SJCRH30 (cell line): ENCODE measurements around the gene MPDZ. TPM values are rescaled to one million over a fixed set of nuclear protein-coding genes. Genes with fewer than 3 reads are reported as not detected.

Experiments used
- DNase-seq, 2 experiments: peaks; one replicate each; pipeline ENCODE4 v3.0.0-alpha.2; 2015 to 2020
- H3K27ac ChIP-seq: fragments of 250-450 bp; sonication (Bioruptor Pico); 2 replicates; pipeline ENCODE4 v1.5.1; 2020; ENCODE audit warnings: mild to moderate bottlenecking, moderate library complexity
- H3K27me3 ChIP-seq: fragments of 250-450 bp; sonication (Bioruptor Pico); 2 replicates; pipeline ENCODE4 v1.5.1; 2020; ENCODE audit warnings: mild to moderate bottlenecking, moderate library complexity
- H3K36me3 ChIP-seq: fragments of 250-450 bp; sonication (Bioruptor Pico); 2 replicates; pipeline ENCODE4 v1.5.1; 2020; ENCODE audit warnings: mild to moderate bottlenecking, moderate library complexity
- H3K4me1 ChIP-seq: fragments of 250-450 bp; sonication (Bioruptor Pico); 2 replicates; pipeline ENCODE4 v1.5.1; 2020; ENCODE audit warnings: mild to moderate bottlenecking, moderate library complexity
- H3K4me3 ChIP-seq: fragments of 250-450 bp; sonication (Bioruptor Pico); 2 replicates; pipeline ENCODE4 v1.5.1; 2020; ENCODE audit warnings: mild to moderate bottlenecking, moderate library complexity
- H3K9me3 ChIP-seq: fragments of 250-450 bp; sonication (Bioruptor Pico); replicated peaks from 2 replicates; pipeline ENCODE4 v1.5.1; 2020; ENCODE audit warnings: mild to moderate bottlenecking, moderate library complexity
- total RNA-seq: library from RNA; depleted of rRNA; stranded (reverse); fragments of >200 nt; shearing (Covaris generic); gene quantifications from 2 replicates; pipeline ENCODE4 v1.2.3, GENCODE V29; 2014

MPDZ gene
- total RNA-seq, 1 experiment from 2014 or later: 39.6 TPM

DNA sequence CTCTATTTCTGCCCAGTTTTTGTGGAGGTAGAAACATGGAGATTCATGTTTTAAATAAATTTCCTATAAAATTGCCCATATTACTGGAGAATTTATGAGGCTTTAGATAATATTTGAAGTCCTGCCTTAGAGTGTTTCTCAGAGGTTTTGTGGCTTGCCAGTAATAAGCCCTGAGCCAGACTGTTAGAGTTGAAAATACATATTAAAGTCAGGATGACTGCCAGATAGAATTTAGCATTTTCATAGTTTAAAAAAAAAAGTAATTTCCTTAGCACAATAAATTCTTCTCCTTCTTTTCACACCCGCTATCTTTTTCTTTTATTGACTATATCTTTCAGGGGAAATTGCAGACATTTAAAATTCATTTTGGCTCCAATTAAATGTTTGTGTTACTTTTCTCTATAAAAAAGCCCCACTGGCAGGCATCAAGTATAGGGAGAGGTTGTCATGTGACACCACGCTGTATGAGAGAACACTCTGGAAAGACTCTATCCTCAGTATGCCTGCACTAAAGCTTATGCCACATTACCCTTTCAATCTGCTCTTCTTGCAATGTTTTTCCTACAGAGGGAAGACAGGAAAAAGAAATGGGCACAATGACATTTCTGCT, 135.2 kb downstream of the MPDZ start:
- no peaks in the 10 kb centered on the region for H3K9me3 ChIP-seq
- DNase-seq: no peak
- peaks cover 2% of the 10 kb centered on the region; the same call in 1 of the 2 replicates for H3K4me1 ChIP-seq
- H3K27ac ChIP-seq: no peak overlapping the region
- H3K4me3 ChIP-seq: no peak overlapping the region
- H3K36me3 ChIP-seq: peaks cover 14% of the 10 kb centered on the region
- H3K27me3 ChIP-seq: no peaks in the 10 kb centered on the region

- no peak for DNase-seq
- Histone ChIP-seq H3K27me3 (no peaks in the 10 kb centered on the region), H3K9me3 (no peaks in the 10 kb centered on the region), H3K4me3 (no peak overlapping the region), H3K36me3 (peaks cover 15% of the 10 kb centered on the region), H3K4me1 (peaks cover 2% of the 10 kb centered on the region; the same call in 1 of the 2 replicates), H3K27ac (no peak overlapping the region)
These were observed 136.2 kb downstream of the MPDZ start for GRCh38 chr9:13143281-13143680.

GRCh38 chr9:13142776-13143175, 136.7 kb downstream of the MPDZ start:
- peaks cover 2% of the 10 kb centered on the region; the same call in 1 of the 2 replicates for H3K4me1 ChIP-seq
- peaks cover 14% of the 10 kb centered on the region for H3K36me3 ChIP-seq
- no peaks in the 10 kb centered on the region for H3K9me3 ChIP-seq
- no peaks in the 10 kb centered on the region for H3K27me3 ChIP-seq
- H3K27ac ChIP-seq: no peak overlapping the region
- no peak for DNase-seq
- no peak overlapping the region for H3K4me3 ChIP-seq

GRCh38 chr9:13141629-13142028, 137.9 kb downstream of the MPDZ start:
- Histone ChIP-seq H3K27ac (no peak overlapping the region), H3K27me3 (no peaks in the 10 kb centered on the region), H3K9me3 (no peaks in the 10 kb centered on the region), H3K36me3 (peaks cover 7% of the 10 kb centered on the region), H3K4me3 (no peak overlapping the region), H3K4me1 (peaks cover 2% of the 10 kb centered on the region; the same call in 1 of the 2 replicates)
- no peak for DNase-seq

- Histone ChIP-seq H3K4me1 (peaks cover 2% of the 10 kb centered on the region; the same call in 1 of the 2 replicates), H3K27ac (no peak overlapping the region), H3K4me3 (no peak overlapping the region), H3K36me3 (peaks cover 8% of the 10 kb centered on the region), H3K27me3 (no peaks in the 10 kb centered on the region), H3K9me3 (no peaks in the 10 kb centered on the region)
- no peak for DNase-seq
These were observed 138.5 kb downstream of the MPDZ start for GRCh38 chr9:13140843-13141592.

GRCh38 chr9:13139641-13140171, 139.8 kb downstream of the MPDZ start:
- H3K4me1 ChIP-seq: peaks cover 2% of the 10 kb centered on the region; the same call in 1 of the 2 replicates
- H3K27me3 ChIP-seq: no peaks in the 10 kb centered on the region
- H3K9me3 ChIP-seq: no peaks in the 10 kb centered on the region
- H3K4me3 ChIP-seq: no peak overlapping the region
- peaks cover 15% of the 10 kb centered on the region for H3K36me3 ChIP-seq
- DNase-seq: peak; percentile 37 to 43
- H3K27ac ChIP-seq: peak overlapping the region; percentile 32; the same call in 1 of the 2 replicates

DNA sequence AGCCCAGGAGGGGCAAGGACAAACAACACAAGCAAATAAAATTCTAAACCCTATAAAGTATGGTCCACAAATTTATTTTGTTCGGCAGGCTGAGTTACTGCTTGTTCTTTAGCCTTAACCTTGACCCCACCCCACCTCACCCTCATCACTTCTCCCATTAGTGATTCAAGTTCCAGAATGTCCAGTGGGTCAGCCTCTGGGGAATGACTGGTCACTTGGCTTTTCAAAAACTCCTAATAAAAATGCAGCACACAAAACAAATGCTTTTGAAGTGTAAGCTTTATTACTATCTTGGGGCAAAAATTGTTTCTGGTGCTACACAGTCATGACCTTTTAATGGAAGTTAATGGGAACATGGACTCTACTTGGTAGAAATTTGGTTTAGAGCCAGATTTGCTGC, 142.1 kb downstream of the MPDZ start:
- DNase-seq: no peak
- H3K4me1 ChIP-seq: peaks cover 2% of the 10 kb centered on the region; the same call in 1 of the 2 replicates
- peaks cover 23% of the 10 kb centered on the region for H3K36me3 ChIP-seq
- no peaks in the 10 kb centered on the region for H3K27me3 ChIP-seq
- H3K9me3 ChIP-seq: no peaks in the 10 kb centered on the region
- no peak overlapping the region for H3K27ac ChIP-seq
- no peak overlapping the region for H3K4me3 ChIP-seq

DNA sequence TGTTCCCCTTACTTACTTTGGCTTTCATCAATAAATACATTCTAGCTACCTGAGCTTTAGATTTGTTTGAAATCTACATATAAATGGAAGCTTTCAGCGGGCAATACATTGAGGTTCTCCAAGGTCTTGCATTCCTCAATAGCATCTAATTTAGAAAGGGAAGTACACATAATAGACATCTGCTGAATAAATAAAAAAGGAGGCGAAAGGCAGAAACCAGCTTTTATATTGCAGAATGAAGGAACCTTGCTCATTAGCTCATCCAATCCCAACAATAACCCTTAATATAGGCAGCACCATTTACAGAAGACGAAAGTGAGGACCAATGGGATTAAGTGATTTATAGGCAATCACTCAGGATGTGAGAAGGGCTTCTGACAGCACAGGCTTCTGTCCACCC, 147.5 kb downstream of the MPDZ start:
- Histone ChIP-seq H3K27me3 (no peaks in the 10 kb centered on the region), H3K36me3 (peaks cover 33% of the 10 kb centered on the region), H3K9me3 (no peaks in the 10 kb centered on the region), H3K4me1 (no peaks in the 10 kb centered on the region), H3K4me3 (no peak overlapping the region), H3K27ac (no peak overlapping the region)
- no peak for DNase-seq

GRCh38 chr9:13131416-13131815, 148.1 kb downstream of the MPDZ start:
- Histone ChIP-seq H3K4me3 (no peak overlapping the region), H3K4me1 (no peaks in the 10 kb centered on the region), H3K27ac (no peak overlapping the region), H3K36me3 (peaks cover 30% of the 10 kb centered on the region), H3K9me3 (no peaks in the 10 kb centered on the region), H3K27me3 (no peaks in the 10 kb centered on the region)
- no peak for DNase-seq

DNA sequence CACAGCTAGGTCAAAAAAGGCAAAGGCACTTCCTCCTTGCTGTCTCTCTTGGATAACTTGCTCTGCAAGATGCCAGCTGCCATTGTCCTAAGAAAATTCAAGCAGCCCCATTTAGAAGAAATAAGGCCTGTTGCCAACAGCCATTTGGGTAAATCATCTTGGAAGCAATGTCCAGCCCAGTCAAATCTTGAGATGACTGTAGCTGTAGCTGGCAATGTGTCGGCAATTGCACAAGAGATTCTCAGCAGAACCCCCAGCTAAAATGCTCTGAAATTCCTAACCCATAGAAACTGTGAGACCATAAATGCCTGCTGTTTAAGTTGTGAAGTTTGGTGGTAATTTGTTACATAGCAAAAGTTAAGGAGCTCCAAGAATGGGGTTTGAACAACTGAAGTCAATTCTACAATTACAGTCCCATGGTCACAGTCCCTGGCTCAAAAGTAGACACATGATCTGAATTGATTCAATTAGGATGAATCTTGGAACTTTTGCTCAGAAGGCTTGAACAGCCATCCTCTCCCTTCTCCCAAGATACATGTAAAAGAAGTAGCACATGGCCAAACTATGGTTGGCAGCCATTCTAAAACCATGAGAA, 151.1 kb downstream of the MPDZ start:
- DNase-seq: no peak
- H3K27me3 ChIP-seq: no peaks in the 10 kb centered on the region
- H3K27ac ChIP-seq: no peak overlapping the region
- no peak overlapping the region for H3K4me3 ChIP-seq
- no peaks in the 10 kb centered on the region for H3K4me1 ChIP-seq
- peaks cover 41% of the 10 kb centered on the region for H3K36me3 ChIP-seq
- H3K9me3 ChIP-seq: no peaks in the 10 kb centered on the region; the same call in 1 of the 2 replicates

GRCh38 chr9:13127131-13127530, 152.4 kb downstream of the MPDZ start:
- Histone ChIP-seq H3K9me3 (no peaks in the 10 kb centered on the region; the same call in 1 of the 2 replicates), H3K27ac (no peak overlapping the region), H3K27me3 (no peaks in the 10 kb centered on the region), H3K36me3 (peaks cover 33% of the 10 kb centered on the region), H3K4me1 (no peaks in the 10 kb centered on the region), H3K4me3 (no peak overlapping the region)
- no peak for DNase-seq

- Histone ChIP-seq H3K27ac (no peak overlapping the region), H3K36me3 (peaks cover 33% of the 10 kb centered on the region)
These were observed 154.2 kb downstream of the MPDZ start for GRCh38 chr9:13125261-13125660.

DNA sequence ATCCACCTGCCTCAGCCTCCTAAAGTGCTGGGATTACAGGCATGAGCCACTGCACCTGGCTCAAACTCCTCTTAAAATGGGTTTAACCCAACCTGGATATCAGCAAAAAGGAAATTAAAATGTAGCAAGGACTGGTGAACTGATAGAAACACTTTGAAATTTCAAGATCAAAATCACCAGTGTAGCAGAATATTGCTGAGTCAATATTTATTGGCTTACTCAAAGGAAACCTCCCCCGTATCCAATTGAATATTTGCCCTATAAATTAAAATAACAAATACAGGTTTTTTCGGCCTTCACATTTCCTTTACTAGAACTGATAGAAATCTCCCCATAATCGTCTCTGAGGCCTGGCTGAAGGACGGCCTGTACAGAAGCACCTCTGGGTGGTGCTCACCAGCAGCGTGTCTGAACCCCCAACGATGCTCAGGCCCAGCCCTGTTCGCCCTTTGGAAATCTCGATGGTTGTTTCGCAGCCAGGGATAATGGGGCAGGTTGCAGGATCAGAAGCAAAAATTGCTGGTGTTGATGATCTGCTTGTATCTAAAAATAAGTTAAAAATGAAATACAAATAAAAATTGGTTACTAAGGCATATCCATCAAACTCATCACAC, 156.6 kb downstream of the MPDZ start:
- Histone ChIP-seq H3K4me3 (no peak overlapping the region), H3K27ac (no peak overlapping the region), H3K27me3 (no peaks in the 10 kb centered on the region), H3K9me3 (no peaks in the 10 kb centered on the region; the same call in 1 of the 2 replicates), H3K36me3 (peaks cover 39% of the 10 kb centered on the region), H3K4me1 (no peaks in the 10 kb centered on the region)
- DNase-seq: no peak

More at GRCh38 chr9:13125261-13125660, 154.2 kb downstream of the MPDZ start:
- Histone ChIP-seq H3K9me3 (no peaks in the 10 kb centered on the region; the same call in 1 of the 2 replicates), H3K27me3 (no peaks in the 10 kb centered on the region), H3K4me1 (no peaks in the 10 kb centered on the region), H3K4me3 (no peak overlapping the region)
- no peak for DNase-seq

- Histone ChIP-seq H3K27me3 (no peaks in the 10 kb centered on the region), H3K4me3 (no peak overlapping the region), H3K4me1 (no peaks in the 10 kb centered on the region), H3K36me3 (peaks cover 19% of the 10 kb centered on the region), H3K27ac (no peak overlapping the region), H3K9me3 (no peaks in the 10 kb centered on the region)
- DNase-seq: no peak
These were observed 161.2 kb downstream of the MPDZ start for GRCh38 chr9:13118313-13118712.
